NCI-H2196 (cell line): ENCODE measurements around the gene ITM2C.

Experiments
- DNase-seq: peaks from one replicate; lab custom pipeline; 2025; ENCODE audit not compliant: unreplicated experiment; lab: John Stamatoyannopoulos, UW

Gene ITM2C

DNA sequence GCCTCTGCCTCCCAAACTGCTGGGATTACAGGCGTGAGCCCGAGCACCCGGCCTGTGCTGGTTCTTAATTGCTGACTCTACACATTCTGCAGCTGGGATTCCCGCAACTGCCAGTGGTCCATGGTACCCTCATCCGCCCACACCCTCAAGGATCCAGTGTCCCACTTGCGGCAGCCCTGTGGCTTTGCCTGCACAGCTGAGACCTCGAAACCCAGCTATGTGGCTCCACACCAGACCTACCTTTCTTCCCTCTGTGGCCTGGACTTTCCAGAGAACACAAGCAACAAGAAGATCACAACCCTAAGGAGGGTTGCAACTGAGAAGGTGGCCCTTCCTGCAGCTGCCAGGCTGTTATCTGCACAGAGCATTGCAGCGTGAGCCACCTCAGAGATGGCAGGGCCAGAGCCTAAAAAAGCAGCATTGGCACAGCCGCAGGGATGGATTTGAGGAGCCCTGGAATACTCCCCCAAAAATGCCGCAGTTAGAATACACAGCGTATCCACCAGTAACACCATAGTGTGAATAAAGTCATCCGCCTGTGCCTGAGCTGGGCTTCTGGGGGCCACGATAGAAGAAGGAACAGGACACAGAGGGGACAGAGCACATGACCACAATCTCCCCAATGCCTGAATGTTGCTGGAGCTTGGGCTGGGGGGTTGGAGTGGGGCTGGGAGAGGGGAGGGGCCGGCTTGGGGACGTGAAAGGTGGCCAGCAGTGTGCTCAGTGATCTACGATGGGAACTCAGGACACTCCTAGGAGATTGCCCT is 58.4 kb downstream of the ITM2C start:
- DNase-seq, result no peak

GRCh38 chr2:230924092-230924469 is 59.3 kb downstream of the ITM2C start:
- DNase-seq, result no peak

DNA sequence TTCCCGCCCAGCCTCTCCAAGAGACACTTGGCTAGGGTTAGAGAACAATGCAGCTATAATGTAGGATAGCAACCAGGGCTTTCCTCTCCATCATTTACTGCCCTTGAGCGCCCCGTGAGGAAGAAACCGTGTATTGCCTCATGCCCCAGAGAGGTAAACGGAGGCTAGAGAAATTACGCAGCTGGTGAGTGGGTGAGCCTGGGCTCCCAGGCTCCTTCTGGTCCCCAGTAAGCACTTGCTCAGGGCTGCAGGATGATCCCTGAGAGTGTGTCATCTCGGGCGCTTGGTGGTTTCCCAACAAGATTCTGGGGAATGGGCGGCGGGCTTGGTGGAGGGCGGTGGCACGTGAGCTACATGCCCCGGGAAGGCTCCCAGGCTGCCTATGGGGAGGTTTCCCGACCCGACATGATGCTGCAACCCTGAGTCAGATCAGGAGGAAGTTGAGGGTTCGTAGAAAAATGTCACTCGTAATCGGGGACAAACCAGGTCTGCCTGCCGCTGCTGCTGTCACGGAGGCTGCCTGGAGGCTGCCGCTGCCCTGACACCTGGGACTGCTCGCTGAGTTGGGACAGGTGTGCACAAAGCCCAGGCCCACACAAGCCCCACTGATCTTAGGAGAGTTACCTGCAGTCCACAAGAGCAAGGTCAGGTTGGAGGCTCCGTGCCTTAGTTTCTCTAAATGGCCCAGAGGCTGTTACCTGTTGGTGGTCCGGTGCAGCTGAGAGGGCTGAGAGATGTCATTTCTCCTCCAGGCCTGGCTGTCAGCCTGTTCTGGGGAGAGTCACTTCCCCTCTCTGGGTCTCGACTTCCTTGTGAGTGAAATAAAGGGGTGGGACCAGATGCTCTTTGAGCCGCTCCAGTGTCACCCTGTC is 60.0 kb downstream of the ITM2C start, which contains the start of gene GPR55:
Gene GPR55 (minus strand): TSS at position 773 of the 872 bp plus-strand sequence. CDS start 14,280 bp downstream, outside the sequence.
- DNase-seq, result no peak

DNA sequence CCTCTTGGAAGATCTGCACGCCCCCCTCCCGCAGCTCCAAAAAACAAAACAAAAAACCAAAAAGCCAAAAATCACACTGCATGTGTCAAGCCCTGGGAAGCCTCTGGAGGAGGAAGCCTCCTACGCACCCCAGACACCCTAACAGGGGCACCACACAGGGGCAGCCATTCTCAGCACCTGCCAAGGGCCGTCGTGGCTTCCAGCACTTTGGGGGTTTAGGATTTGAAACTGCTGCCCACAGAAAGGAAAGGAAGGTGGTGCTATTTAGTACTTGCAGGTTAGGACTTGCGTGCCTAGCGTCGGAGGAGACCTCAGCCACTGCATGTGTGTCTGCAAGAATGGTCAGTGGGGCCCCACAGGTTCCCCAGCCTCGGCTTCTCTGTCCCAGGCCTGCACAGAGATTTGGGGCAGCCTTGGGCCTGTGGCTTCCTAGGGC is 60.7 kb downstream of the ITM2C start:
- no peak for DNase-seq

DNA sequence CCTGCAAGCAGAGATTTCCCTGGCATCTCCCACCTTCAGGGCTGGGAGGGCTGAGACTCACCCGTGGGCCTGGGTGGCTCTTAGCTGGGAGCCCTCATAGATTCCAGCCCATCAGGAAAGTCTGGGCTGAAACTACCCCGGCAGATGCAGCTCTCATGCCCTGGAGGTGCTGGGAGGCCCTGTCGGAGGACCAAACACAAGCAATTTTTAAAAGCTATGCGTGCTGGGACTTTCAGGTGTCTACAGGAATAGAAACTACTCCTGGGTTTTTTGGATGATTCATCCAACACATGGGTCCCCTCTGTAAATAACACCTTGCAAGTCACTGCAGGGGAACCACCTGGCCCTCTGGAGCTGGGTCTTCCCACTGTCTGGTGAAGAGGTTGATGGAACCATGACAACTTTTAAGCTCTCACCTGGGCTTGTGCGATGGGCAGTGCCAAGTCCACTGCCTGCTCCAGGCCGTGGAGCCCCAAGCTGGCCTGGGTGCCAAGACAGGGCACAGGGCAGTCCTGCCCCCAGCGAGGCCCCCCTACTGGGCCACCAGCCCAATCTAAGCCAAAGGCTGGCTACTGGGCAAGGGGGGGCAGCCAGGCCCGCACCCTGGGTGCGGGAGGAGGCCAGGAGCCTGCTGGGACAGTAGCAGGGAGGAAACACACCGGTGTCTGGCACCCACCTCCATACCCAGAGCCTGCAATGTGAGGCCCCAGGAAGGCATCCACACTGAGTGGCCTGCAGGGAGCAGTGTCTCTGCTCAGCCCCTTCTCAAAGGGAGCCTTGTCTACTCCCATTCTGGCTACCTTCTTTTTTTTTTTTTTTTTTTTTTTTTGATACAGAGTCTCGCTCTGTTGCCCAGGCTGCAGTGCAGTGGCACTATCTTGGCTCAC is 61.4 kb downstream of the ITM2C start:
- no peak for DNase-seq

DNA sequence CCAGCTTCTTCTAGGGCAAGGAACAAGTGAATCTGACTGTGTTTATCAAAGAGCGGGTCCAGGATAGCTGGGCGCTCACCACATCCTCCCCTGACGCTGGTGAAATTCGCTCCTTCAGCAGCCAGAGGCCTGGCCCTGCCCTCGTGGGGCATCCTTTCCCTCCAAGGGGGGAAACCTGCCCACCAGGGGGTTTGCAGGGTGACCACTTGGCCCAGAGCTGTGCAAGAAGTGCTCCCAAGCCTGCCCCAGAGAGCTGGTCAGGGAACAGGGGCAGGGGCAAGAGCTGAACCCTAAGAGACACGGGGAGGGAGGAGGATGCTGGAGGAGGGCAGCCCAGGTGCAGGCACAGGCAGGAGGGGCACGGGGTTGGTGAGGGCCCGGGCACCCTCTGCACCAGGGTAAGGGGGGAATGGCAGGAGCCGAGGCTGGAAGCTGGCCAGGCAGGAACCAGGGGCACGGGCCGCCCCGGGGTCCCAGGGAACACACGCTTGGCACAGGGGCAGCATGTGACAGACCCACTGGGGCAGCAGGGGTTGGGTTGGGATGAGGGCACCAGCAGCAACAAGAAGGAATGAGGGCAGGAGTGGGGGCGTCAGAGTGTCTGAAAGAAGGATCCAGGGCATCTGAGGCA is 63.1 kb downstream of the ITM2C start:
- DNase-seq, result no peak
